Neural progenitor cell (in vitro differentiated cells): ENCODE data around the gene FBLN2. TPM values are rescaled to one million over a fixed set of nuclear protein-coding genes. Genes with fewer than 3 reads are reported as not detected.
A peak's percentile ranks its signal among the peaks of the same experiment; 100 is the strongest.

ENCODE experiments used
- DNase-seq: peaks from one replicate; pipeline ENCODE4 v3.0.0-alpha.2; 2016; ENCODE audit warnings: low spot score
- H2AFZ ChIP-seq: fragments of 200-600 bp; sonication (generic); replicated peaks from 2 replicates; pipeline ENCODE4 v1.6.1; 2016; ENCODE audit warnings: antibody characterized with exemption
- H3F3A ChIP-seq: fragments of 200-600 bp; sonication (generic); 2 replicates; pipeline ENCODE4 v1.6.1; 2016; ENCODE audit warnings: antibody characterized with exemption, low read depth
- H3K27ac ChIP-seq: fragments of 200-600 bp; sonication (generic); 2 replicates; pipeline ENCODE4 v1.5.1; 2016; ENCODE audit warnings: mild to moderate bottlenecking
- H3K27me3 ChIP-seq: fragments of 200-600 bp; sonication (generic); 2 replicates; pipeline ENCODE4 v1.6.1; 2016; ENCODE audit warnings: mild to moderate bottlenecking, moderate library complexity
- H3K36me3 ChIP-seq: fragments of 200-600 bp; sonication (generic); 2 replicates; pipeline ENCODE4 v1.5.1; 2016
- H3K4me1 ChIP-seq: fragments of 200-600 bp; sonication (generic); 2 replicates; pipeline ENCODE4 v1.6.1; 2016; ENCODE audit warnings: mixed run types
- H3K4me2 ChIP-seq: fragments of 200-600 bp; sonication (generic); 2 replicates; pipeline ENCODE4 v1.6.1; 2016
- H3K4me3 ChIP-seq: fragments of 200-600 bp; sonication (generic); 2 replicates; pipeline ENCODE4 v1.5.1; 2016
- H3K79me2 ChIP-seq: fragments of 200-600 bp; sonication (generic); 2 replicates; pipeline ENCODE4 v1.6.1; 2016; ENCODE audit warnings: low read depth
- H3K9ac ChIP-seq: fragments of 200-600 bp; sonication (generic); 2 replicates; pipeline ENCODE4 v1.6.1; 2016
- H3K9me3 ChIP-seq: fragments of 200-600 bp; sonication (generic); 2 replicates; pipeline ENCODE4 v1.5.1; 2016; ENCODE audit warnings: low read depth
- H4K20me1 ChIP-seq: fragments of 200-600 bp; sonication (generic); 2 replicates; pipeline ENCODE4 v1.6.1; 2016; ENCODE audit warnings: low read depth
- H3K27ac Mint-ChIP-seq: 3 replicates; pipeline ENCODE4 v1.8.0; 2021; ENCODE audit warnings: mixed read lengths
- H3K27me3 Mint-ChIP-seq: 2 replicates; pipeline ENCODE4 v1.8.0; 2022; ENCODE audit warnings: low read depth, mild to moderate bottlenecking, inconsistent platforms, moderate library complexity, mixed read lengths; ENCODE audit not compliant: insufficient read depth
- H3K36me3 Mint-ChIP-seq: 3 replicates; pipeline ENCODE4 v1.8.0; 2021; ENCODE audit warnings: mixed read lengths
- H3K4me1 Mint-ChIP-seq: 3 replicates; pipeline ENCODE4 v1.8.0; 2021; ENCODE audit warnings: mixed read lengths
- H3K4me3 Mint-ChIP-seq: 3 replicates; pipeline ENCODE4 v1.8.0; 2021; ENCODE audit warnings: mild to moderate bottlenecking, moderate library complexity, mixed read lengths
- H3K9me3 Mint-ChIP-seq: 3 replicates; pipeline ENCODE4 v1.8.0; 2020; ENCODE audit warnings: mixed read lengths
- EZH2 ChIP-seq: fragments of 200-600 bp; sonication (generic); IDR thresholded peaks from 2 replicates; pipeline ENCODE4 v1.6.1; 2017; ENCODE audit warnings: antibody characterized with exemption, mild to moderate bottlenecking, moderate library complexity
- EZH2phosphoT487 ChIP-seq: fragments of 200-600 bp; sonication (generic); IDR thresholded peaks from 2 replicates; pipeline ENCODE4 v1.6.1; 2017; ENCODE audit warnings: antibody characterized with exemption
- total RNA-seq: library from RNA; depleted of rRNA; stranded (reverse); fragments of >200 nt; gene quantifications from 2 replicates; pipeline ENCODE4 v1.2.3, GENCODE V29; 2015; ENCODE audit warnings: low replicate concordance
- TF ChIP-seq, protein P1 (sequence below): fragments of 200-600 bp; sonication (generic); IDR thresholded peaks from 2 replicates; pipeline ENCODE4 v1.5.1; 2017; ENCODE audit warnings: antibody characterized with exemption, mild to moderate bottlenecking

FBLN2 gene
- total RNA-seq, 1 donor from 2014 or later = 15.9 TPM

DNA sequence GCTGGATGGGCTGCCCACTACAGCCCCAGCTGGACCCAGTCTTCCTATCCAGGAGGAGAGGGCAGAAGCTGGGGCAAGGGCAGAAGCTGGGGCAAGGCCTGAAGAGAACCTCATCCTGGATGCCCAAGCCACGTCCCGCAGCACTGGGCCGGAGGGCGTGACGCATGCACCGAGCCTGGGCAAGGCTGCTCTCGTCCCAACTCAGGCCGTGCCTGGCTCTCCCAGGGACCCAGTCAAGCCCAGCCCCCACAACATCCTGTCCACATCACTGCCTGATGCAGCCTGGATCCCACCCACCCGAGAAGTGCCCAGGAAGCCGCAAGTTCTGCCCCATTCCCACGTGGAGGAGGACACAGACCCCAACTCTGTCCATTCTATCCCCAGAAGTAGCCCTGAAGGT lies 22.3 kb downstream of the FBLN2 start:
- H2AFZ ChIP-seq = no peak overlapping the region
- H3K9ac ChIP-seq = no peak overlapping the region
- H3K27ac ChIP-seq = no peak overlapping the region
- no peaks in the 10 kb centered on the region for H3K36me3 ChIP-seq
- H3F3A ChIP-seq = no peaks in the 10 kb centered on the region
- no peak overlapping the region for H3K4me3 ChIP-seq
- TF ChIP-seq, protein P1, sequence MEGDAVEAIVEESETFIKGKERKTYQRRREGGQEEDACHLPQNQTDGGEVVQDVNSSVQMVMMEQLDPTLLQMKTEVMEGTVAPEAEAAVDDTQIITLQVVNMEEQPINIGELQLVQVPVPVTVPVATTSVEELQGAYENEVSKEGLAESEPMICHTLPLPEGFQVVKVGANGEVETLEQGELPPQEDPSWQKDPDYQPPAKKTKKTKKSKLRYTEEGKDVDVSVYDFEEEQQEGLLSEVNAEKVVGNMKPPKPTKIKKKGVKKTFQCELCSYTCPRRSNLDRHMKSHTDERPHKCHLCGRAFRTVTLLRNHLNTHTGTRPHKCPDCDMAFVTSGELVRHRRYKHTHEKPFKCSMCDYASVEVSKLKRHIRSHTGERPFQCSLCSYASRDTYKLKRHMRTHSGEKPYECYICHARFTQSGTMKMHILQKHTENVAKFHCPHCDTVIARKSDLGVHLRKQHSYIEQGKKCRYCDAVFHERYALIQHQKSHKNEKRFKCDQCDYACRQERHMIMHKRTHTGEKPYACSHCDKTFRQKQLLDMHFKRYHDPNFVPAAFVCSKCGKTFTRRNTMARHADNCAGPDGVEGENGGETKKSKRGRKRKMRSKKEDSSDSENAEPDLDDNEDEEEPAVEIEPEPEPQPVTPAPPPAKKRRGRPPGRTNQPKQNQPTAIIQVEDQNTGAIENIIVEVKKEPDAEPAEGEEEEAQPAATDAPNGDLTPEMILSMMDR = no peak
- TF ChIP-seq EZH2 = no peak
- Mint-ChIP-seq H3K9me3 (no peaks in the 10 kb centered on the region), H3K27ac (no peak overlapping the region), H3K36me3 (no peaks in the 10 kb centered on the region), H3K27me3 (peaks cover 4% of the 10 kb centered on the region), H3K4me1 (peaks cover 56% of the 10 kb centered on the region), H3K4me3 (no peak overlapping the region)
- no peak overlapping the region for H3K4me2 ChIP-seq
- H3K27me3 ChIP-seq = no peaks in the 10 kb centered on the region
- peaks cover 19% of the 10 kb centered on the region for H3K4me1 ChIP-seq
- H3K79me2 ChIP-seq = no peaks in the 10 kb centered on the region
- H3K9me3 ChIP-seq = no peaks in the 10 kb centered on the region
- no peaks in the 10 kb centered on the region for H4K20me1 ChIP-seq
- DNase-seq = no peak

DNA sequence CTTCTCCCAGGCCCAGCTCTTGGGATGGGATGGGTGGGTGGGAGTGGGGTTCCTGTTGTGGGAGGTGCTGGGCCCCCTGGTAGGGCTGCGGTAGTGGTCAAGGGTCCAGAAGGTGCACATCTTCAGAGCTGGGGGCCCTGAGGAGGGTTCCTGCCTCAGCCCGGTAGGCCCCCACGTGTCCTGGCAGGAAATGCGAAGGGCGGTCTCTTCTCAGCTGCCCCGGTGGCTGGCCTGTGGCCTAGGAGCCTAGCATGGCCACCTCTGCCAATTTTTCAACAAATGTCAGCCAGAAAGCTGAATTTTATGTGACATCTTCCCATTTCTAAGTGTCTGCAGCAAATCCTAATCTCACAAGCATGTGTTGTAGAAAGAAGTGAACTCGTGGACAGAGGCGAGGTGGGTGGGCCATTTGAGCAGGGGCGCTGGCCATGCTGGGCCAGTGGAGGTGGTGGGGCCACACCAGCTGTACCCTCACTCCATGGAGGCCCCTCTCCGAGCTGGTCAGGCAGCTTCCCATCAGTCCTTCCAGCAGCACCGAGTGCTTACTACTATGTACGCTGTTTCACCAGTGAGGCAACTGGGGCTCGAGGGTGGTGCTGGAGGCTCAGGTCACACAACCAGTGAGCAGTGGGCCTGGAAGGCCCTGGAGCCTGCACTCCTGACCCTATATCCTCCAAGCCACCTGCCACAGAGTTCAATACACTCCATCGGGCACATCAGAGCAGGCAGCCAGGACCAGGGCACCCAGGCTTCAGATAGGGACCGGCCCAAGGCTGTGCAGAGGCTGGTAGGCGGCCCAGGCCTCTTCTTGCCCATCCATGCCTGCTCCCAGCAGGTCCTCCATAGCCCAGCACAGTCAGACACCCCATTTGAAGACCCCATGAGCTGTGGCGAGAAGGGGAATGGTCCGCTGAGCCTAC lies 23.2 kb downstream of the FBLN2 start:
- no peaks in the 10 kb centered on the region for H3K79me2 ChIP-seq
- H3K27me3 ChIP-seq = no peaks in the 10 kb centered on the region
- no peaks in the 10 kb centered on the region for H4K20me1 ChIP-seq
- H3K27me3 Mint-ChIP-seq = peaks cover 4% of the 10 kb centered on the region
- no peak for DNase-seq
- H3K4me2 ChIP-seq = no peak overlapping the region
- no peak overlapping the region for H3K4me3 Mint-ChIP-seq
- peaks cover 17% of the 10 kb centered on the region for H3K4me1 ChIP-seq
- H3K27ac ChIP-seq = no peak overlapping the region
- no peak for TF ChIP-seq EZH2
- TF ChIP-seq EZH2phosphoT487 = no peak
- TF ChIP-seq, protein P1 = no peak
- no peak overlapping the region for H2AFZ ChIP-seq
- no peaks in the 10 kb centered on the region for H3K9me3 Mint-ChIP-seq
- no peaks in the 10 kb centered on the region for H3K36me3 Mint-ChIP-seq
- no peak overlapping the region for H3K9ac ChIP-seq
- no peak overlapping the region for H3K4me3 ChIP-seq
- H3K4me1 Mint-ChIP-seq = peaks cover 51% of the 10 kb centered on the region
- H3K9me3 ChIP-seq = no peaks in the 10 kb centered on the region
- no peaks in the 10 kb centered on the region for H3K36me3 ChIP-seq
- H3K27ac Mint-ChIP-seq = peak overlapping the region; percentile 46
- no peaks in the 10 kb centered on the region for H3F3A ChIP-seq

DNA sequence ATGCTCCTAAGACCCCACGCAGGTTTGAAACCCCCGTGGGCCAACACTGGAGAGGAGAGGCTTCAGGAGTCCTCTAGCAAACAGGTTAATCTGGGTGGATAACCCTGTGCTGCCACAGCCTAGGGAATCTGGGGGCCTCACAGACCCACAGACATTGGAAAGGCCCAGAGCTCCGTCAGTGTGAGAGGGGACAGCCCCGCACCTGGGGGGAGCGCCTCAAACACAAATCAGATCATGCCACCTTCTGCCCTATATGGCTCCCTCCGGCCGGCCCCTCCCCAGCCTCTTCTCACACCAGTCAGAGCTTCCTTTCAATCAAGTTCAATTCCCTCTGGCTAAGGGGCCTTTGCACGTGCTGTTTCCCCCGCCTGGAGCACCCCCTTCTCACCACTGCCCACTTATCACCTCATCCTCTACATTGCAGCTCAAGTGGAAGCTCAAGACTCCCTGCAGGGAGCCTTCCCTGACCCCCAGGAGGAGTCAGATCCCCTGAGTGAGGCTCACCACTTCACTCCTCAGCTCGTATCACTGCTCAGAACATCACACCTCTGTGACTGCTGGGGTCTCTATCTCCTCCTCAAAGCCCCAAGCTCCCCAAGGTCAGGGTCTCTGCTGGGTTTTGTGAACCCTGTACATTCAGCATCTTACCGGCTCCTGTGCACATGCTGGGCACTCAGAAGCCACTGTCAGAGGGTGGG lies 24.1 kb downstream of the FBLN2 start:
- Histone ChIP-seq H3K4me3 (no peak overlapping the region), H4K20me1 (no peaks in the 10 kb centered on the region), H3K4me1 (peaks cover 17% of the 10 kb centered on the region), H3K9ac (no peak overlapping the region), H3K36me3 (no peaks in the 10 kb centered on the region), H2AFZ (no peak overlapping the region), H3K9me3 (no peaks in the 10 kb centered on the region), H3F3A (no peaks in the 10 kb centered on the region), H3K27me3 (no peaks in the 10 kb centered on the region), H3K4me2 (no peak overlapping the region), H3K27ac (no peak overlapping the region), H3K79me2 (no peaks in the 10 kb centered on the region)
- TF ChIP-seq EZH2phosphoT487 = no peak
- TF ChIP-seq, protein P1 = no peak
- Mint-ChIP-seq H3K9me3 (no peaks in the 10 kb centered on the region), H3K27me3 (peaks cover 4% of the 10 kb centered on the region), H3K4me1 (peaks cover 51% of the 10 kb centered on the region), H3K4me3 (peak overlapping the region; percentile 7), H3K27ac (peak overlapping the region; percentile 39), H3K36me3 (no peaks in the 10 kb centered on the region)
- DNase-seq = no peak
